Suprapubic skin (tissue), 4 donors: ENCODE results near the gene CTNS.

Experiments
- CTCF ChIP-seq, 2 donors: fragments of 200-600 bp in 1 of 2; fragments of 450-650 bp in 1 of 2; sonication (generic) in 1 of 2; IDR thresholded peaks; one replicate each; pipeline ENCODE4 v1.5.1; 2016 to 2019; ENCODE audit warnings: antibody characterized with exemption in 2 of 2, mild to moderate bottlenecking in 1 of 2, moderate library complexity in 1 of 2
- POLR2A ChIP-seq, 2 donors: fragments of 450-650 bp; IDR thresholded peaks; one replicate each; pipeline ENCODE4 v1.6.1; 2017; ENCODE audit warnings: antibody characterized with exemption in 2 of 2, mild to moderate bottlenecking in 2 of 2, moderate library complexity in 2 of 2
- POLR2AphosphoS5 ChIP-seq, 3 donors: sonication (generic); formaldehyde crosslinking; IDR thresholded peaks; one replicate each; pipeline ENCODE4 v1.6.1; 2017; ENCODE audit warnings: antibody characterized with exemption in 3 of 3

DNA sequence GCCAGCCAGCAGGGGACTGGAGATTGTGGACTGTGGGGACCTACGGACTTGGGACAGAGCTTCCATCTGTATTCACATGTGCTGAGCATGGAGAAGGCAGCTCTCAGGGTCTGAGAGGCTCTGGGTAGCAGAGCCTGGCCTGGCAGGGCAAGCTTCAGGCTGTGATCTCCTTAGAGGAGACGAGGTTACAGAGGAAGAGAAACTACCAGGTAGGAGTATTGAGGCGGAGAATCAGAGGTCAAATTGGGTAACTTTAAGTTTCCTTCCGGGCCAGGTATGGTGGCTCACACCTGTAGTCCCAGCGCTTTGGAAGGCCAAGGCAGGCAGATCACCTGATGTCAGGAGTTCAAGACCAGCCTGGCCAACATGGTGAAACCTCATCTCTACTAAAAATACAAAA is 8.8 kb downstream of the CTNS start:
- no peak for TF ChIP-seq CTCF (IDR thresholded peaks at IDR 0.05)
- TF ChIP-seq POLR2A (IDR thresholded peaks at IDR 0.05): no peak
- TF ChIP-seq POLR2AphosphoS5 (IDR thresholded peaks at IDR 0.05): no peak
